Left renal cortex interstitium (tissue), 4 donors: Measurements from ENCODE around the gene TM4SF20. TPM values are rescaled to one million over a fixed set of nuclear protein-coding genes. Genes with fewer than 3 reads are reported as not detected.

Experiments
- DNase-seq, 4 donors: peaks; one replicate each; pipeline ENCODE4 v3.0.0-alpha.2; 2013; ENCODE audit warnings: low read depth in 4 of 4, low spot score in 2 of 4, missing footprints in 1 of 4
- polyA plus RNA-seq, 4 donors: library from polyadenylated mRNA; unstranded; fragments of 120-200 nt; gene quantifications; one replicate each; pipeline ENCODE4 v1.2.1, GENCODE V29; 2013; ENCODE audit not compliant: insufficient read length in 4 of 4

Gene TM4SF20
- polyA plus RNA-seq, 4 donors: 0.06 to 0.13 (median 0.11) TPM

DNA sequence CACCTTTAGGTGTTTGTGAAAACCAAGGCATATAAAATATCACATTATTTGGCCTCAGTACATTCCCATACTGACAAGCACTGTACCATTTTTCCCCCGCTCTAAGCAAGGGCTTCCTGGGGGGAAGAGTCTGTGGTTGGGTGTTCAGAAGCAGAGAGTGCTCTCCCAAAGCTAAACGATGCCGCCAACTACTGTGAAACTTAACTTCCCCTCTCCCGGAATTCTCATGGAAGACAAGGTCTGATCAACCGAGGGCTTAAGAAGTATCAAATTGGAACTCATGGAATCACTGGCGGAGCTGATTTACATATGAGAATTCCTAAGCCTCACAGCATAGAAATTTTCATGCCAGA, 54.5 kb downstream of the TM4SF20 start:
- DNase-seq: peak in 1 of 4 donors; percentile 15

DNA sequence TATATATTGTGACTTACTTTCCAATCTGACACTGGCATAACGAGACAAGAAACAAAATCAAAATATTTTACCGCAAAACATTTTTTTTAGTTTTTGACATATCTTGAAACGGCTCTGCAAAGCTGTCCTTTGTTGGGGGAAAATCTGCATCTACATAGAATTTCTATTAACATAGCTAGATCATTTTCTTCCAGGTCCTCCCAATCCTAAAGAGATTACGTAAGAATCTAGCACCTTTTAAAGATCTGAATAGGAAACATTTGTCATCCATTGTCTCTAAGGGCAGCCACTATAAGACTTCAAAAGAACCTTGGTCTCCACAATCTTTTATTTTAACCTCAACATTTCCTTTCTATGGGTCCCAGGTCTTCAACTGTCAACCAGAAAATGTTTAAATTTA, 55.3 kb downstream of the TM4SF20 start:
- no peak for DNase-seq

DNA sequence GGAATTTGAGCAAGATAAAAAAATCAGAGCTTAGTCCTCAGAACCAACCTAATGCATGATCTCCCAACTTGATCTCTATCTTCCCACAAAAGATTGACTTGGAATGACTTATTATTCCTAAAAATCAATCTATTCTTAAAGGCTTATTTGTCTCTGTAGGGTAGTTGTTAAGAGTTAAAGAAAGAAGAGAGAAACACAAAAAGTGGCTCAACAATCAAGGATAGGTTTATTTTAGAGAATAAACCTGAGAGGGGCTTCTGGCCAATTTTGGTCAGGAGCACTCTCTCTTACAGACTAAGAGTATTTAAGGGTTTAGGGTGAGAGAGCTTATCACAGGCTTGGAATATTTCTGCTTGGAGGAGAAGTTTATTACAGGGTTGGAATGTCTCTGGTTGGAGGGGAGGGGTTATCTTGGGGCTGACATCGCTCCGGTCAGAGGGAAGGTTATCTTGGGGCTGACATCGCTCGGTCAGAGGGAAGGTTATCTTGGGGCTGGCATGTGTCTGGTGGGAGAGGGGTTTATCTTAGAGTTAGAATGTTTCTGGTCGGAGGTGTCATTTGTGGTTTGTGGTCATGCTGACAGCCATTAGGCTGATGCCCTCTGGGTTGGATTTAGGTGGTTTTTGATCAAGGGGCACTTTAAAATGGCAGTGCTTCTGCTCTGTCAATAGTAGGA, 56.4 kb downstream of the TM4SF20 start:
- no peak for DNase-seq

DNA sequence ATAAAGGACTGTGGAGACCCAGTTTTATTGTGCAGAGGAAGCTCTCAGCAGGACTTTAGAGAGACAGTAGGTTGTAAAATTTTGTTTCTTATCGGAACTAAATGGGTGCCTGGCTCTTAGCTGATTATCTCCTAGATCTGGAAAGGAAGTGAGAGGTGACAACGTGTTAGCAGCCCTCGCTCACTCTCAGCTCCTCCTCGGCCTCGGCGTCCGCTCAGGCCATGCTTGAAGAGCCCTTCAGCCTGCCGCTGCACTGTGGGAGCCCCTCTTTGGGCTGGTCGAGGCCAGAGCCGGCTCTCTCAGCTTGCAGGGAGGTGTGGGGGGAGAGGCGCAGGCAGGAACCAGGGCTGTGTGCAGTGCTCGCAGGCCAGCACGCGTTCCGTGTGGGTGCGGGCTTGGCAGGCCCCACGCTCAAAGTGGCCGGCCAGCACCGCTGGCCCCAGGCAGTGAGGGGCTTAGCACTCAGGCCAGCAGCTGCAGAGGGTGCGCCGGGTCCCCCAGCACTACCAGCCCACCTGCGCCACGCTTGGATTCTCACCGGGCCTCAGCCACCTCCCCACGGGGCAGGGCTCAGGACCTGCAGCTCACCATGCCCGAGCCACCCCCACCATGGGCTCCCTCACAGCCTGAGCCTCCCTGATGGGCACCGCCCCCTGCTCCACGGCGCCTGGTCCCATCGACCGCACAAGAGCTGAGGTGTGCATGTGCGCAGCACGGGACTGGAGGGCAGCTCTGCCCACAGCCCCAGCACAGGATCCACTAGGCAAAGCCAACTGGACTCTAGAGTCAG, 58.6 kb downstream of the TM4SF20 start:
- DNase-seq: no peak

DNA sequence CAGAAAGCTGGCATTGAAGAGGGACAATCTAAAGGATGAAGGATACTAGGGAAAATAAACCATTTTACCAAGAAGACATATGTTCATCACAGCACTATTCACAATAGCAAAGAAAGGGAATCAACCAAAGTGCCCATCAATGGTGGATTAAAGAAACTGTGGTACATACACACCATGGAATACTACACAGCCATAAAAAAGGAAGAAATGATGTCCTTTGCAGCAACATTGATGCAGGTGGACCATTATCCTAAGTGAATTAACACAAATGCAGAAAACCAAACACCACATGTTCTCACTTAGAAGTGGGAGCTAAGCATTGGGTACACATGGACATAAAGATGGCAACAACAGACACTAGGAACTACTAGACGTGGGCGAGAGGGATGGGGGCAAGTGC, 61.3 kb downstream of the TM4SF20 start:
- DNase-seq: no peak

DNA sequence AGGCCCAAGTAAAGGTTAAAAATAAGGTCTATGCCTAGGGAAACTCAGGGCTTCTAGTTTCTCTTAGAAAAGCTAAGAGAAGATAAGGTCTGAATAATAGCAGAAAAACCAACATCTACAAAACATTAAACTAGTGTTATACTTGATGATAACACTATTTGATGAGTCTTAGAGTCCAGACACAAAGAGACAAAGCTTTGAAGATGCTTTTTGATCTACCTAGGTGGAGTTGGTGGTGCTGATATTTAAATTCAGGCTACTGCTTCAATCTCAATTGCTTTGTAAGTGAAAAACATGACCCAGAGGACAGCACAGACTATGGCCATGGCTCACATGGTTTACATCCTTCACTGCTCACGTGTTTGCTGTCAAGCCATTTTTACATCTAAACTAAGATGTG, 65.8 kb downstream of the TM4SF20 start:
- DNase-seq: no peak

DNA sequence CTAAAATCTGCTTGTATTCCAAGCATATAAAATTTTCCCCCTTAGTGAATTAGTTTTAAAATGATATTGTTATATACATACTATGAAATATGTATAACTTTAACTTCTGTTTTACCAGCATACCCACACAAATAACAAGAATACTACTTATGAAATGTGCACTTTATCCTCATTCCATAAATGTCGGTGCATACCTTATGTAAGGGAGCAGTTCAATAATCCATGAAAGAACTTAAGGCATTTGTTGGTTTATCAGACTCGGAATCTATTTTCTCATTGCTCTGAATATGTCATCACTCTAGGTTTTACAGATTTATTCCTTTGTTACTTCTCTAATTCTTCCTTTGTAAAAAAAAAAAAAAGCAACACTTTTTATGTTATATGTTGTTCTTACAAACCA, 66.5 kb downstream of the TM4SF20 start:
- DNase-seq: no peak

Other genes with a start within 250 kb of the TM4SF20 start
- gene COL4A4, start 215.1 kb downstream of the TM4SF20 start, polyA plus RNA-seq: 10 to 100 TPM; 44.2 to 59.5 (median 48.4) TPM
- 10 to 100 TPM; 42.2 to 70.2 (median 56.6) TPM for gene COL4A3, start 214.7 kb downstream of the TM4SF20 start, polyA plus RNA-seq
- 100 to 1,000 TPM; 124 to 144 (median 134) TPM for gene MFF, start 54.1 kb downstream of the TM4SF20 start, polyA plus RNA-seq
- gene SCYGR1, start 8.6 kb upstream of the TM4SF20 start, polyA plus RNA-seq: not detected
- 10 to 100 TPM; 65.6 to 83.0 (median 72.3) TPM for gene AGFG1, start 92.8 kb upstream of the TM4SF20 start, polyA plus RNA-seq
- gene SCYGR2, start 219.6 kb upstream of the TM4SF20 start, polyA plus RNA-seq: not detected
- gene SCYGR3, start 235.5 kb upstream of the TM4SF20 start, polyA plus RNA-seq: not detected
- not detected for gene SCYGR4, start 238.2 kb upstream of the TM4SF20 start, polyA plus RNA-seq